Measurements from ENCODE around the gene SIRT6.
"Not testable (repeated sequence)": the region's sequence is repeated elsewhere in the genome, so short reads cannot be mapped to it uniquely, and the experiment has no call there.

The SIRT6 gene

DNA sequence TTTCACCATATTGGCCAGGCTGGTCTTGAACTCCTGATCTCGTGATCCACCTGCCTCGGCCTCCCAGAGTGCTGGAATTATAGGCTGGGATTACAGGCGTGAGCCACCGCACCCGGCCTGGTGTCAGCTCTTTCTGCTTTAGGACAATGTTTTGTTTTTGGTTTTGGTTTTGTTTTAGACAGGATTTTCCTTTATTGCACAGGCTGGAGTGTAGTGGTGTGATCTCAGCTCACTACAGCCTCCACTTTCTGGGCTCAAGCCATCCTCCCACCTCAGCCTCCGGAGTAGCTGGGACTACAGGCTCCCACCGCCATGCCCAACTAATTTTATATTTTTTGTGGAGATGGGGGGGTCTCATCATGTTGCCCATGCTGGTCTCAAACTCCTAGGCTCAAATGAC, 53.3 kb downstream of the SIRT6 start:
- not testable (repeated sequence) for DNase-seq

DNA sequence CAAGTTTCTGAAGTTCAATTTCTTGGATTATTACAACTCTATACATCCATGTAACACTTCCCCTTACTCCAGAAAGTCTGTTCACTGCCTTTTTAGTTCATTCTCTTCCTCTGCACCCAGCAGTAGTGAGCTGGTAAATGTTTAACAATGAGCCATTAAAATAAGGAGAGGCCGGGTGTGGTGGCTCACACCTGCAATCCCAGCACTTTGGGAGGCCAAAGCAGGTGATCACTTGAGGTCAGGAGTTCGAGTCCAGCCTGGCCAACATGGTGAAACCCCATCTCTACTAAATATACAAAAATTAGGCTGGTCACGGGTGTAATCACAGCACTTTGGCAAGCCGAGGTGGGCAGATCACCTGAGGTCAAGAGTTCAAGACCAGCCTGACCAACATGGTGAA, 55.0 kb downstream of the SIRT6 start:
- not testable (repeated sequence) for DNase-seq

DNA sequence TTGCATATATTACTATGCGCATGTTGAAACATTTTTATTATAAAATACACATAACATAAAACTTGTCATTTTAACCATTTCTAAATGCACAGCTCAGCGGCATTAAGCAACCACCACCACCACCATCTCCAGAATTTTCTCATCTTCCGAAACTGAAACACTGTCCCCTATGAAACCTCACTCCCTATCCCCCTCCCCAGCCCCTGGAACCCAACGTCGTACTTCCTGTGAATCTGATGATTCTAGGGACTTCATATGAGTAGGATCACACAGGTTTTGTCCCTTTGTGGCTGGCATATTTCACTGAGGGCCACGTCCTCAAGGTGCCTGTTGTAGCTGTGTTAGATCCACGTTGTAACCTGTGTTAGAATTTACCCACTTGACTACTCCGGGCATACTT, 57.7 kb downstream of the SIRT6 start:
- no peak for DNase-seq
